Endothelial cell of umbilical vein (primary cell): Measurements from ENCODE around the gene GGT6. TPM values are rescaled to one million over a fixed set of nuclear protein-coding genes. Genes with fewer than 3 reads are reported as not detected.
"Not testable (repeated sequence)": the region's sequence is repeated elsewhere in the genome, so short reads cannot be mapped to it uniquely, and the experiment has no call there.

ENCODE experiments used
- BruUV-seq: library from RNA; stranded (reverse); fragments of 400-500 nt; replicated peaks from 2 replicates; lab custom pipeline; 2021; lab: Mats Ljungman, UMichigan
- CTCF ChIA-PET: fragments of 300-600, 350-600 bp; sonication (Branson Sonifier 250); formaldehyde crosslinking; loops from one replicate; lab custom pipeline; 2021; ENCODE audit warnings: antibody characterized with exemption, inconsistent platforms; lab: Charles Lee
- POLR2A ChIA-PET: fragments of 300-600, 350-600 bp; sonication (Branson Sonifier 250); formaldehyde crosslinking; loops from one replicate; lab custom pipeline; 2021; ENCODE audit warnings: antibody characterized with exemption, inconsistent platforms; lab: Charles Lee
- DNase-seq: peaks from one replicate; pipeline ENCODE4 v3.0.0-alpha.2; 2011; ENCODE audit warnings: low read depth, low spot score
- FAIRE-seq: peaks from 2 replicates; lab custom pipeline; 2011; peaks lifted over from hg19 to GRCh38; lab: Jason Lieb, UNC
- H2AFZ ChIP-seq: 2 replicates; pipeline ENCODE4 v1.6.0; 2012; ENCODE audit warnings: low read depth, low read length, control low read depth, inconsistent platforms
- H3K27ac ChIP-seq: 2 replicates; pipeline ENCODE4 v1.5.1; 2011; ENCODE audit warnings: low read depth, mild to moderate bottlenecking, control low read depth, low read length, moderate library complexity; ENCODE audit not compliant: insufficient read depth
- H3K27me3 ChIP-seq, 2 experiments: 2 replicates each; pipeline versions ENCODE4 v1.6.0 to v1.6.1; 2011; ENCODE audit warnings: low read length in 2 of 2, mixed read lengths in 1 of 2; ENCODE audit not compliant: control insufficient read depth in 2 of 2, insufficient read depth in 2 of 2
- H3K36me3 ChIP-seq, 2 experiments: 2 replicates in 1 of 2; 3 replicates in 1 of 2; pipeline ENCODE4 v1.5.1; 2011; ENCODE audit warnings: low read length in 2 of 2, mild to moderate bottlenecking in 1 of 2, moderate library complexity in 1 of 2; ENCODE audit not compliant: control insufficient read depth in 2 of 2, insufficient read depth in 2 of 2; ENCODE audit errors: extremely low read depth in 1 of 2
- H3K4me1 ChIP-seq: 3 replicates; pipeline ENCODE4 v1.5.1; 2011; ENCODE audit warnings: mild to moderate bottlenecking, low read length; ENCODE audit not compliant: control insufficient read depth, insufficient read depth; ENCODE audit errors: extremely low read depth
- H3K4me2 ChIP-seq: 2 replicates; pipeline ENCODE4 v1.6.1; 2011; ENCODE audit warnings: low read length, control low read depth, mixed read lengths; ENCODE audit not compliant: insufficient read depth
- H3K4me3 ChIP-seq, 3 experiments: fragments of 200-600 bp in 1 of 3; sonication (generic), shearing (Covaris generic) in 1 of 3; replicated peaks in 1 of 3; 2 replicates each; pipeline ENCODE4 v1.5.1; 2011 to 2016; ENCODE audit warnings: control low read depth in 3 of 3, low read length in 3 of 3, mild to moderate bottlenecking in 2 of 3, inconsistent platforms in 1 of 3, low read depth in 1 of 3, moderate library complexity in 1 of 3; ENCODE audit not compliant: insufficient read depth in 1 of 3
- H3K79me2 ChIP-seq: 2 replicates; pipeline ENCODE4 v1.6.0; 2012; ENCODE audit warnings: low read length, inconsistent platforms; ENCODE audit not compliant: control insufficient read depth, insufficient read depth
- H3K9ac ChIP-seq: replicated peaks from 2 replicates; pipeline ENCODE3; 2011; ENCODE audit warnings: low read length, control low read depth; ENCODE audit not compliant: insufficient read depth; ENCODE audit errors: extremely low read depth
- H3K9me1 ChIP-seq: replicated peaks from 3 replicates; pipeline ENCODE4 v1.6.0; 2011; ENCODE audit warnings: mild to moderate bottlenecking, low read length; ENCODE audit not compliant: control insufficient read depth, insufficient read depth; ENCODE audit errors: extremely low read depth
- H3K9me3 ChIP-seq: replicated peaks from 2 replicates; pipeline ENCODE4 v1.5.1; 2012; ENCODE audit warnings: low read length, inconsistent platforms; ENCODE audit not compliant: control insufficient read depth, insufficient read depth
- H4K20me1 ChIP-seq: replicated peaks from 2 replicates; pipeline ENCODE3; 2011; ENCODE audit warnings: mild to moderate bottlenecking, low read length; ENCODE audit not compliant: control insufficient read depth, insufficient read depth; ENCODE audit errors: extremely low read depth
- JUN ChIP-seq: IDR thresholded peaks from 2 replicates; pipeline ENCODE4 v1.6.1; 2011; ENCODE audit warnings: borderline replicate concordance, low read depth; ENCODE audit not compliant: insufficient read length, insufficient read depth
- POLR2A ChIP-seq: IDR thresholded peaks from 2 replicates; pipeline ENCODE4 v1.6.1; 2012; ENCODE audit warnings: low read depth, mild to moderate bottlenecking, control low read depth, low read length
- dilution Hi-C: fragments of 300-500 bp; cut with MboI; formaldehyde crosslinking; loops from one replicate; pipeline ENCODE4 v1.15.0; 2019; ENCODE audit warnings: low sequenced_read_pairs; ENCODE audit not compliant: extremely low pct_ligation_motif_present
- intact Hi-C: fragments of 100-400 bp; cut with micrococcal nuclease; formaldehyde crosslinking; loops from one replicate; pipeline ENCODE4 v1.10.0; 2022
- polyA plus RNA-seq, 4 experiments: library from polyadenylated mRNA; depleted of rRNA in 3 of 4; stranded (reverse) in 3 of 4; unstranded in 1 of 4; fragments of >200 nt; gene quantifications; 2 replicates each; pipeline versions ENCODE4 v1.2.1 to v1.2.3, GENCODE V29; 2011 to 2012; ENCODE audit warnings: missing spikeins in 1 of 4
- total RNA-seq: library from RNA; stranded (reverse); gene quantifications from 2 replicates; pipeline ENCODE4 v1.2.3, GENCODE V29; 2021

Gene GGT6
- total and polyA plus RNA-seq, 2 donors (not counting 3 experiments of a cell fraction or from before 2014, with no cell fraction given) = not detected

DNA sequence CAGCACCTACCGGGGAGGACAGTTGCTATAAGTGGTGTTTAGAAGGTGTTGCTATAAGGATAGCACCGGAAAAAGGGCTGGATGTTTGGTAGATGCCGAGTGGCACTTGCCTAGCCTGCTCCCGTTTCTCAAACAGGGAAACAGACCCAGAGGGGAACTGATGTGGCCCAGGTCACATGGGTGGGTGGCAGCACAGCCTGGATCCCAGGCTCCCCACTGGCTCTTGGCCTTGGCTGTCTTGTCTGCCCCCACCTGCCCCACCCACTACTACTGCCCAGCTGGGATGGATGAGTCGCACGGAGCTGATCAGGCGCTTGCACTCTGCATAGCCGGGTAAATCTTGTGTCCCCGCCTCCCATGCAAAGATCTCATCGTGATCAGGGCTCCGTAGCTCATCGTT is 31.2 kb upstream of the GGT6 start:
- no peaks in the 10 kb centered on the region for H4K20me1 ChIP-seq
- CTCF ChIA-PET = interaction anchor here (1.8 kb wide), 1 partner anchor 24 kb away, joined by 12 read pairs; no protein-coding TSS in a partner anchor
- no peak for TF ChIP-seq POLR2A
- no peak for DNase-seq
- H3K9ac ChIP-seq = no peak overlapping the region
- intact Hi-C loops = no loop called here
- no peaks in the 10 kb centered on the region for H3K79me2 ChIP-seq
- H2AFZ ChIP-seq = no peak overlapping the region
- peaks cover 0 to 7% of the 10 kb centered on the region in 2 experiments for H3K27me3 ChIP-seq
- H3K27ac ChIP-seq = no peak overlapping the region
- no peaks in the 10 kb centered on the region for H3K36me3 ChIP-seq
- dilution Hi-C loops = no loop called here
- POLR2A ChIA-PET = interaction anchor here (0.6 kb wide), 1 partner anchor 250 kb away, joined by 3 read pairs; no protein-coding TSS in a partner anchor
- no peak overlapping the region for H3K4me2 ChIP-seq
- H3K9me1 ChIP-seq = no peaks in the 10 kb centered on the region
- H3K9me3 ChIP-seq = no peaks in the 10 kb centered on the region
- no peaks in the 10 kb centered on the region for H3K4me1 ChIP-seq
- H3K4me3 ChIP-seq = no peak overlapping the region
- no TSS peak for BruUV-seq
- no peak for FAIRE-seq

GRCh38 chr17:4590981-4591453 is 30.6 kb upstream of the GGT6 start:
- H3K9ac ChIP-seq = no peak overlapping the region
- no peak for FAIRE-seq

DNA sequence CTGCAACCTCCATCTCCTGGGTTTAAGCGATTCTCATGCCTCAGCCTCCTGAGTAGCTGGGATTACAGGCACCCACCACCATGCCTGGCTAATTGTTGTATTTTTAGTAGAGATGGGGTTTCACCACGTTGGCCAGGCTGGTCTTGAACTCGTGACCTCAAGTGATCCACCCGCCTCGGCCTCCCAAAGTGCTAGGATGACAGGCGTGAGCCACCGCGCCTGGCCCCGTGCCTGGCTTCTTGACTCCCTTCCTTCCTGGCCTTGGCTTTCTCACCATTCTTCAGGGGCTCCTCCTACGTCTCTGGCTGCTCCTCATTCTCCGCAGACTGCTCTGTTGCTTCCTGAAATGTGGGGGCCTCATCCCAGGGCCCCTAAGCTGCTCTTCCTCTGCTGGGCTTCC is 29.7 kb upstream of the GGT6 start:
- H3K9me1 ChIP-seq, H3K79me2 ChIP-seq, FAIRE-seq, H2AFZ ChIP-seq, H3K9me3 ChIP-seq, H3K27ac ChIP-seq, dilution Hi-C loops, POLR2A ChIA-PET, DNase-seq, H3K4me3 ChIP-seq, H3K4me1 ChIP-seq, H3K9ac ChIP-seq, H4K20me1 ChIP-seq, BruUV-seq, H3K4me2 ChIP-seq, intact Hi-C loops, H3K36me3 ChIP-seq: not testable (repeated sequence)
- H3K27me3 ChIP-seq = peaks cover 11 to 12% of the 10 kb centered on the region in 2 experiments
- CTCF ChIA-PET = interaction anchor here (1.8 kb wide), 1 partner anchor 23 kb away, joined by 12 read pairs; no protein-coding TSS in a partner anchor

More at GRCh38 chr17:4590981-4591453, 30.6 kb upstream of the GGT6 start:
- dilution Hi-C loops = no loop called here
- no peaks in the 10 kb centered on the region for H3K9me1 ChIP-seq
- no peaks in the 10 kb centered on the region for H3K4me1 ChIP-seq
- ChIA-PET CTCF (interaction anchor here (1.8 kb wide), 1 partner anchor 24 kb away, joined by 12 read pairs; no protein-coding TSS in a partner anchor), POLR2A (interaction anchor here (0.6 kb wide), 1 partner anchor 250 kb away, joined by 3 read pairs; no protein-coding TSS in a partner anchor)
- no peak overlapping the region for H2AFZ ChIP-seq
- intact Hi-C loops = no loop called here
- BruUV-seq = no TSS peak
- H3K4me3 ChIP-seq = no peak overlapping the region
- H4K20me1 ChIP-seq = no peaks in the 10 kb centered on the region
- no peaks in the 10 kb centered on the region for H3K36me3 ChIP-seq
- H3K27ac ChIP-seq = no peak overlapping the region
- H3K27me3 ChIP-seq = peaks cover 5 to 8% of the 10 kb centered on the region in 2 experiments
- no peak overlapping the region for H3K4me2 ChIP-seq
- H3K9me3 ChIP-seq = no peaks in the 10 kb centered on the region
- TF ChIP-seq JUN = no peak
- H3K79me2 ChIP-seq = no peaks in the 10 kb centered on the region
- DNase-seq = no peak
